ENCODE measurements around the gene DOCK9.

DNA sequence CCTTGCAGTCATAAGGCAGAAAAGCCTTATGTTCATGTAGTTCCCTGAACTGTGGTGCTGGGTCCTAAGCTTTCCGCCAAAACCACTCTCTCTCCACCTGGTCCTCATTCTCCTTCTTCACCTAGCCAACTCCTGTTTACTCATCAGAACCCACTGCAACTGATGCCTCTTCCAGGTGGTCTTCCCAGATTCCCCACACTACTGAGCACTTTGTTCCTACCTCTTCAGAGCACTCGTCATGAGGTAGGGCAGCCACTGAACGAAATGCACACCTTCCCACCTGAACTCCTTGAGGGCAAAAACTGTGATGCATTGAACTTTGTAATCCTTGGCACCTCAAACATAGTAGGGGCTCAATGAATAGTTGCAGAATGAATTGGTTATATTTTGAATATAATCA, 100.4 kb downstream of the DOCK9 start:
- TF ChIP-seq, protein P1, sequence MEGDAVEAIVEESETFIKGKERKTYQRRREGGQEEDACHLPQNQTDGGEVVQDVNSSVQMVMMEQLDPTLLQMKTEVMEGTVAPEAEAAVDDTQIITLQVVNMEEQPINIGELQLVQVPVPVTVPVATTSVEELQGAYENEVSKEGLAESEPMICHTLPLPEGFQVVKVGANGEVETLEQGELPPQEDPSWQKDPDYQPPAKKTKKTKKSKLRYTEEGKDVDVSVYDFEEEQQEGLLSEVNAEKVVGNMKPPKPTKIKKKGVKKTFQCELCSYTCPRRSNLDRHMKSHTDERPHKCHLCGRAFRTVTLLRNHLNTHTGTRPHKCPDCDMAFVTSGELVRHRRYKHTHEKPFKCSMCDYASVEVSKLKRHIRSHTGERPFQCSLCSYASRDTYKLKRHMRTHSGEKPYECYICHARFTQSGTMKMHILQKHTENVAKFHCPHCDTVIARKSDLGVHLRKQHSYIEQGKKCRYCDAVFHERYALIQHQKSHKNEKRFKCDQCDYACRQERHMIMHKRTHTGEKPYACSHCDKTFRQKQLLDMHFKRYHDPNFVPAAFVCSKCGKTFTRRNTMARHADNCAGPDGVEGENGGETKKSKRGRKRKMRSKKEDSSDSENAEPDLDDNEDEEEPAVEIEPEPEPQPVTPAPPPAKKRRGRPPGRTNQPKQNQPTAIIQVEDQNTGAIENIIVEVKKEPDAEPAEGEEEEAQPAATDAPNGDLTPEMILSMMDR (IDR thresholded peaks at IDR 0.05; ENCODE audit: poor library complexity): no peak
- TF ChIP-seq EZH2 (IDR thresholded peaks at IDR 0.05; ENCODE audit: borderline replicate concordance): no peak

Data from hepatocyte (in vitro differentiated cells).